ENCODE measurements around the gene GNAT3.

Gene GNAT3

GRCh38 chr7:80508440-80508839, 3.4 kb downstream of the GNAT3 start:
- Histone ChIP-seq H3K27me3 (replicated peaks; ENCODE audit: control insufficient read depth, insufficient read depth, low read length, poor library complexity, severe bottlenecking) (no peaks in the 10 kb centered on the region), H3K9me3 (ENCODE audit: control insufficient read depth, low read length) (no peaks in the 10 kb centered on the region), H3K36me3 (ENCODE audit: control insufficient read depth, insufficient read depth, low read length) (no peaks in the 10 kb centered on the region), H3K4me3 (ENCODE audit: insufficient read depth, low read depth, low read length, poor library complexity, severe bottlenecking) (no peak overlapping the region), H3K4me1 (ENCODE audit: control insufficient read depth, insufficient read depth, low read length, poor library complexity, severe bottlenecking) (no peaks in the 10 kb centered on the region), H3K27ac (ENCODE audit: insufficient read depth, low read length, poor library complexity, severe bottlenecking) (no peak overlapping the region)
- no peak for DNase-seq

- H3K4me3 ChIP-seq (ENCODE audit: insufficient read depth, low read depth, low read length, poor library complexity, severe bottlenecking), result no peak overlapping the region
- no peaks in the 10 kb centered on the region for H3K27me3 ChIP-seq (replicated peaks; ENCODE audit: control insufficient read depth, insufficient read depth, low read length, poor library complexity, severe bottlenecking)
- H3K9me3 ChIP-seq (ENCODE audit: control insufficient read depth, low read length), result no peaks in the 10 kb centered on the region
- no peak for DNase-seq
- H3K4me1 ChIP-seq (ENCODE audit: control insufficient read depth, insufficient read depth, low read length, poor library complexity, severe bottlenecking), result no peaks in the 10 kb centered on the region
- no peak overlapping the region for H3K27ac ChIP-seq (ENCODE audit: insufficient read depth, low read length, poor library complexity, severe bottlenecking)
- H3K36me3 ChIP-seq (ENCODE audit: control insufficient read depth, insufficient read depth, low read length), result no peaks in the 10 kb centered on the region
Measured at GRCh38 chr7:80505900-80506500, 5.9 kb downstream of the GNAT3 start.

- no peak overlapping the region for H3K27ac ChIP-seq (ENCODE audit: insufficient read depth, low read length, poor library complexity, severe bottlenecking)
- DNase-seq, result no peak
Measured at GRCh38 chr7:80500325-80500724, 11.5 kb downstream of the GNAT3 start.

GRCh38 chr7:80499350-80499953, 12.4 kb downstream of the GNAT3 start:
- H3K36me3 ChIP-seq (ENCODE audit: control insufficient read depth, insufficient read depth, low read length), result no peaks in the 10 kb centered on the region
- no peak overlapping the region for H3K27ac ChIP-seq (ENCODE audit: insufficient read depth, low read length, poor library complexity, severe bottlenecking)
- no peaks in the 10 kb centered on the region for H3K27me3 ChIP-seq (replicated peaks; ENCODE audit: control insufficient read depth, insufficient read depth, low read length, poor library complexity, severe bottlenecking)
- no peaks in the 10 kb centered on the region for H3K4me1 ChIP-seq (ENCODE audit: control insufficient read depth, insufficient read depth, low read length, poor library complexity, severe bottlenecking)
- no peak overlapping the region for H3K4me3 ChIP-seq (ENCODE audit: insufficient read depth, low read depth, low read length, poor library complexity, severe bottlenecking)
- no peaks in the 10 kb centered on the region for H3K9me3 ChIP-seq (ENCODE audit: control insufficient read depth, low read length)
- DNase-seq, result no peak

More at GRCh38 chr7:80500325-80500724, 11.5 kb downstream of the GNAT3 start:
- no peak overlapping the region for H3K4me3 ChIP-seq (ENCODE audit: insufficient read depth, low read depth, low read length, poor library complexity, severe bottlenecking)
- no peaks in the 10 kb centered on the region for H3K4me1 ChIP-seq (ENCODE audit: control insufficient read depth, insufficient read depth, low read length, poor library complexity, severe bottlenecking)
- no peaks in the 10 kb centered on the region for H3K9me3 ChIP-seq (ENCODE audit: control insufficient read depth, low read length)
- H3K36me3 ChIP-seq (ENCODE audit: control insufficient read depth, insufficient read depth, low read length), result no peaks in the 10 kb centered on the region
- H3K27me3 ChIP-seq (replicated peaks; ENCODE audit: control insufficient read depth, insufficient read depth, low read length, poor library complexity, severe bottlenecking), result no peaks in the 10 kb centered on the region

GRCh38 chr7:80498481-80499349, 13.1 kb downstream of the GNAT3 start:
- H3K4me3 ChIP-seq (ENCODE audit: insufficient read depth, low read depth, low read length, poor library complexity, severe bottlenecking), result no peak overlapping the region
- no peaks in the 10 kb centered on the region for H3K9me3 ChIP-seq (ENCODE audit: control insufficient read depth, low read length)
- no peaks in the 10 kb centered on the region for H3K27me3 ChIP-seq (replicated peaks; ENCODE audit: control insufficient read depth, insufficient read depth, low read length, poor library complexity, severe bottlenecking)
- H3K27ac ChIP-seq (ENCODE audit: insufficient read depth, low read length, poor library complexity, severe bottlenecking), result no peak overlapping the region
- H3K4me1 ChIP-seq (ENCODE audit: control insufficient read depth, insufficient read depth, low read length, poor library complexity, severe bottlenecking), result no peaks in the 10 kb centered on the region
- H3K36me3 ChIP-seq (ENCODE audit: control insufficient read depth, insufficient read depth, low read length), result no peaks in the 10 kb centered on the region
- DNase-seq, result no peak

- H3K4me3 ChIP-seq (ENCODE audit: insufficient read depth, low read depth, low read length, poor library complexity, severe bottlenecking), result no peak overlapping the region
- no peaks in the 10 kb centered on the region for H3K9me3 ChIP-seq (ENCODE audit: control insufficient read depth, low read length)
- H3K27me3 ChIP-seq (replicated peaks; ENCODE audit: control insufficient read depth, insufficient read depth, low read length, poor library complexity, severe bottlenecking), result no peaks in the 10 kb centered on the region
- no peaks in the 10 kb centered on the region for H3K36me3 ChIP-seq (ENCODE audit: control insufficient read depth, insufficient read depth, low read length)
- DNase-seq, result no peak
- H3K4me1 ChIP-seq (ENCODE audit: control insufficient read depth, insufficient read depth, low read length, poor library complexity, severe bottlenecking), result no peaks in the 10 kb centered on the region
- no peak overlapping the region for H3K27ac ChIP-seq (ENCODE audit: insufficient read depth, low read length, poor library complexity, severe bottlenecking)
Measured at GRCh38 chr7:80496586-80496985, 15.3 kb downstream of the GNAT3 start.

GRCh38 chr7:80493121-80493849, 18.6 kb downstream of the GNAT3 start:
- Histone ChIP-seq H3K4me3 (ENCODE audit: insufficient read depth, low read depth, low read length, poor library complexity, severe bottlenecking) (no peak overlapping the region), H3K27ac (ENCODE audit: insufficient read depth, low read length, poor library complexity, severe bottlenecking) (no peak overlapping the region), H3K9me3 (ENCODE audit: control insufficient read depth, low read length) (no peaks in the 10 kb centered on the region), H3K27me3 (replicated peaks; ENCODE audit: control insufficient read depth, insufficient read depth, low read length, poor library complexity, severe bottlenecking) (no peaks in the 10 kb centered on the region), H3K36me3 (ENCODE audit: control insufficient read depth, insufficient read depth, low read length) (no peaks in the 10 kb centered on the region), H3K4me1 (ENCODE audit: control insufficient read depth, insufficient read depth, low read length, poor library complexity, severe bottlenecking) (no peaks in the 10 kb centered on the region)
- DNase-seq, result no peak

- H3K4me1 ChIP-seq (ENCODE audit: control insufficient read depth, insufficient read depth, low read length, poor library complexity, severe bottlenecking), result no peaks in the 10 kb centered on the region
- no peak overlapping the region for H3K4me3 ChIP-seq (ENCODE audit: insufficient read depth, low read depth, low read length, poor library complexity, severe bottlenecking)
- no peak for DNase-seq
- no peaks in the 10 kb centered on the region for H3K9me3 ChIP-seq (ENCODE audit: control insufficient read depth, low read length)
- no peaks in the 10 kb centered on the region for H3K27me3 ChIP-seq (replicated peaks; ENCODE audit: control insufficient read depth, insufficient read depth, low read length, poor library complexity, severe bottlenecking)
- H3K36me3 ChIP-seq (ENCODE audit: control insufficient read depth, insufficient read depth, low read length), result no peaks in the 10 kb centered on the region
- H3K27ac ChIP-seq (ENCODE audit: insufficient read depth, low read length, poor library complexity, severe bottlenecking), result no peak overlapping the region
Measured at GRCh38 chr7:80491462-80491861, 20.4 kb downstream of the GNAT3 start.

GRCh38 chr7:80488851-80489370, 23.0 kb downstream of the GNAT3 start:
- Histone ChIP-seq H3K9me3 (ENCODE audit: control insufficient read depth, low read length) (no peaks in the 10 kb centered on the region), H3K27me3 (replicated peaks; ENCODE audit: control insufficient read depth, insufficient read depth, low read length, poor library complexity, severe bottlenecking) (no peaks in the 10 kb centered on the region), H3K27ac (ENCODE audit: insufficient read depth, low read length, poor library complexity, severe bottlenecking) (no peak overlapping the region), H3K4me1 (ENCODE audit: control insufficient read depth, insufficient read depth, low read length, poor library complexity, severe bottlenecking) (no peaks in the 10 kb centered on the region), H3K4me3 (ENCODE audit: insufficient read depth, low read depth, low read length, poor library complexity, severe bottlenecking) (no peak overlapping the region), H3K36me3 (ENCODE audit: control insufficient read depth, insufficient read depth, low read length) (no peaks in the 10 kb centered on the region)
- no peak for DNase-seq
